Left lung (tissue), 10 donors: ENCODE data around the gene BTBD8. TPM values are rescaled to one million over a fixed set of nuclear protein-coding genes. Genes with fewer than 3 reads are reported as not detected.

Source experiments
- ATAC-seq: fragments of 200-7000 bp; cut with Tn5 transposase; one replicate; pipeline ENCODE4 v1.9.1; 2020; ENCODE audit warnings: moderate library complexity
- DNase-seq, 4 donors: peaks; one replicate each; pipeline ENCODE4 v3.0.0-alpha.2; 2013 to 2020
- H3K27ac ChIP-seq, 2 donors: fragments of 200-600 bp; sonication (generic) in 1 of 2; one replicate each; pipeline versions ENCODE4 v1.5.0 to v1.8.0; 2020 to 2021
- H3K27me3 ChIP-seq, 2 donors: fragments of 200-600 bp; sonication (generic) in 1 of 2; one replicate each; pipeline versions ENCODE4 v1.5.0 to v1.8.0; 2020 to 2021
- H3K36me3 ChIP-seq, 2 donors: fragments of 200-600 bp; sonication (generic) in 1 of 2; one replicate each; pipeline versions ENCODE4 v1.5.0 to v1.8.0; 2020 to 2021
- H3K4me1 ChIP-seq, 2 donors: fragments of 200-600 bp; one replicate each; pipeline ENCODE4 v1.8.0; 2021
- H3K4me3 ChIP-seq, 2 donors: fragments of 200-600 bp; sonication (generic) in 1 of 2; one replicate each; pipeline versions ENCODE4 v1.5.0 to v1.8.0; 2020 to 2021; ENCODE audit warnings: mild to moderate bottlenecking in 1 of 2
- H3K9me3 ChIP-seq, 2 donors: fragments of 200-600 bp; sonication (generic) in 1 of 2; one replicate each; pipeline versions ENCODE4 v1.5.0 to v1.8.0; 2020 to 2021
- CTCF ChIP-seq, 2 donors: fragments of 200-600 bp; sonication (generic) in 1 of 2; IDR thresholded peaks; one replicate each; pipeline versions ENCODE4 v1.5.0 to v1.8.0; 2021; ENCODE audit warnings: antibody characterized with exemption in 2 of 2
- intact Hi-C, 2 donors: fragments of 100-400 bp; cut with DNase I; formaldehyde crosslinking; loops; one replicate each; pipeline versions ENCODE4 v1.11.2 to v1.14.2; 2022
- polyA plus RNA-seq, 6 donors: library from polyadenylated mRNA; unstranded; fragments of 120-200 nt; gene quantifications; one replicate each; pipeline ENCODE4 v1.2.1, GENCODE V29; 2013; ENCODE audit not compliant: insufficient read length in 6 of 6
- total RNA-seq, 2 donors: library from RNA; stranded (reverse); fragmentation: NEBNext Ultra II Directional; extraction: Animal tissue kit (Norgen Biotek cat#: 25700); gene quantifications; one replicate each; pipeline ENCODE4 v1.2.1, GENCODE V29; 2021
- donor health status: DM: no; HTN: yes; CAD: no.
- donor health status: DM: no; HTN: no; CAD: no.

Gene BTBD8
- total and polyA plus RNA-seq, 8 donors: 2.1 to 12.1 (median 8.5) TPM

DNA sequence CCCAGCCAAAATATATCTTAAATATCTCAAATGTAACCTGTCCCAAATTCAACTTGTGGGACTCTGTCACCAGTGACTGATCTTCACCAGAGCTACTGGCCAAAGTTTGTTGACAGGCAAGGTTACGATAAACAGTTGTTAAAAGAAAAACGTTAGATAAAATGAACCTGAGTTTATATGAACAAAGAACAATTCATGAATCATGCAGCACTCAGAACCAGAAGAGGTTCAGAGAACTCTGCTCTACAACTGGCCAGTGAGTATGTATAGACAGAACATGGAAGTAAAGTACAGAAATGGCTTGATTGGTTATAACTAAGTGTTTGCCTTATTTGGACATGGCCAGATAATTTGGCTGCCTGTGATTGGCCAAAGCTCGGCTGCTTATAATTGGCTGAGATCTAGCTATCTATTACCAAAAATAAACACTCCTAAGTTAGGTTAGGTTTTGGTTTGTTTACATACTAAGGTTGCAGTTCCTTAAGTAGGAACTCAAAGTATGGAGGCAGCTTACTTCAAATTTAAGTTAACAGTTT, 25.5 kb downstream of the BTBD8 start:
- Histone ChIP-seq H3K27me3 (no peaks in the 10 kb centered on the region), H3K27ac (no peak overlapping the region), H3K36me3 (peaks cover 0 to 4% of the 10 kb centered on the region in 2 donors), H3K9me3 (no peaks in the 10 kb centered on the region), H3K4me1 (no peaks in the 10 kb centered on the region), H3K4me3 (no peak overlapping the region)
- intact Hi-C loops: no loop called here
- no peak for TF ChIP-seq CTCF (IDR thresholded peaks at IDR 0.05)
- DNase-seq (no peak), ATAC-seq (no peak)

DNA sequence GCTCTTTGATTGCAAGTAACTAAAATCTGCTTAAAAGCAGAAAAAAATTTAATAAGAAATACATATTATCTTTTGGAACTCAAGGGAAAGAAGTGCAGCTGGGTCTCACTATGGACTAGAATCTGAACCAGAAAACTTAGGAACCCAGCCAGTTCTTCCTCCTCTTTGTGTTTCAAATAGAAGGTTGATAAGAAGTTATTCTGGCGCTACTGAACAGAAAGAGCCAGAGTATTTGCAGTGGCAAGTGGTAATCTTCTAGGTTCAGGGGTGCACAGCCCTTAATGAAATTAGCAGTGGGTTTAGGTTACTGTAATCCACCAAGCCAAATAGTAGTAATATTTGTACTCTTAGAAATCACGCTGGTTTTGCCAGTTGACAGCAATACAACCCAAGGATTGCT, 28.5 kb downstream of the BTBD8 start:
- no peak for DNase-seq
- no peak for ATAC-seq
- Histone ChIP-seq H3K36me3 (no peaks in the 10 kb centered on the region), H3K9me3 (no peaks in the 10 kb centered on the region), H3K27ac (no peak overlapping the region), H3K4me3 (no peak overlapping the region), H3K4me1 (no peaks in the 10 kb centered on the region), H3K27me3 (no peaks in the 10 kb centered on the region)
- intact Hi-C loops: no loop called here
- TF ChIP-seq CTCF (IDR thresholded peaks at IDR 0.05): no peak

DNA sequence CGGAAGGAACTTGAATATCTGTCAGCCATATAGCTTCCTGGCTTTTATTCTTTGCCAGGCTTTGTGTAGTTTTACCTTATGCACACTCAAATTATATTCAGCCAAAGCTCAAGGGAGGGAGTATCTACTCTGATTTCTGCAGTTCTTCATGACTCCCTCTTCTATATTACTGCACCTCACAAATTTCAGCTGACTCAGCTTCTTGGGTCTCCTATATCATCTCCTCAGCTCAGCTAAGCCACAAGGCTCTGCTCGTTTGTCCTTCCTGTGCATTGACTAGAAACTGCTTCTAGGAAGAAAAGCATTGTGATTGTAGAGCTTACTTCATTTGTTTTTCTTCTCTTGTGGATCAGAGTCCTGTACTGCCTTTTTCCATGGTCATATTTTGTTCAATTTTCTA, 37.4 kb downstream of the BTBD8 start:
- Histone ChIP-seq H3K27me3 (no peaks in the 10 kb centered on the region), H3K27ac (no peak overlapping the region), H3K9me3 (no peaks in the 10 kb centered on the region), H3K4me1 (no peaks in the 10 kb centered on the region), H3K4me3 (no peak overlapping the region), H3K36me3 (no peaks in the 10 kb centered on the region)
- ATAC-seq (no peak), DNase-seq (no peak)
- intact Hi-C loops: no loop called here
- no peak for TF ChIP-seq CTCF (IDR thresholded peaks at IDR 0.05)

GRCh38 chr1:92118826-92119225, 38.7 kb downstream of the BTBD8 start:
- intact Hi-C loops: no loop called here
- TF ChIP-seq CTCF (IDR thresholded peaks at IDR 0.05): no peak
- no peaks in the 10 kb centered on the region for H3K27me3 ChIP-seq
- no peak for ATAC-seq
- H3K36me3 ChIP-seq: no peaks in the 10 kb centered on the region
- no peak overlapping the region for H3K27ac ChIP-seq
- no peaks in the 10 kb centered on the region for H3K4me1 ChIP-seq
- no peak for DNase-seq
- H3K9me3 ChIP-seq: no peaks in the 10 kb centered on the region
- no peak overlapping the region for H3K4me3 ChIP-seq

DNA sequence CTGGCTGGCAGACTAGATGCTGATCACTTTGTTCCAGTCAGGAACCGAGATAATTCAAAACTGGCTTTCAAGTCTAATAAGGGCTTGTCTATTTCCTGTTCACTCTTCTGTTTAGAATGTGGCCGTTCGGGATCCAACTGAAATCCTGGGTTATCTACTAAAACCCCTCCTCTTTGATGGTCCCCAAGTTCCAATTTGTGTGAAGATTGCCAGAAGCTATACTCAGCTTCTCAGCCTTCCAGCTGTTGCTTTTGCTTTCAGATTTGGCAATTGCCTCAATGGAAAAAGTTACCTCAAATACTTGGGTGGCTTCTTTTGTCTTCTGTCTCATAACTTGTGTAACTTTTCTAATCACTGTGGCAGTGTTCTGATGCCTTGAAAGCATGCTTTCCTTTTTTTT, 43.7 kb downstream of the BTBD8 start:
- intact Hi-C loops: no loop called here
- ATAC-seq (no peak), DNase-seq (no peak)
- Histone ChIP-seq H3K27me3 (no peaks in the 10 kb centered on the region), H3K4me3 (no peak overlapping the region), H3K4me1 (no peaks in the 10 kb centered on the region), H3K9me3 (no peaks in the 10 kb centered on the region), H3K27ac (no peak overlapping the region), H3K36me3 (no peaks in the 10 kb centered on the region)
- TF ChIP-seq CTCF (IDR thresholded peaks at IDR 0.05): no peak
